IPS DF 19.7 (cell line): ENCODE results near the gene SPDYE5.

ENCODE experiments used
- DNase-seq: peaks from one replicate; pipeline ENCODE4 v3.0.0-alpha.2; 2013; ENCODE audit warnings: low read depth, low spot score

Gene SPDYE5

GRCh38 chr7:75536940-75537538 lies 44.9 kb downstream of the SPDYE5 start:
- DNase-seq = no peak

- DNase-seq = no peak
Observed at GRCh38 chr7:75537731-75538130, 45.6 kb downstream of the SPDYE5 start.

- DNase-seq = no peak
Observed at GRCh38 chr7:75546237-75547015, 54.3 kb downstream of the SPDYE5 start.
